OCI-LY7 (cell line): Measurements from ENCODE around the gene NDUFAF2. TPM values are rescaled to one million over a fixed set of nuclear protein-coding genes. Genes with fewer than 3 reads are reported as not detected.

Experiments used
- BruUV-seq: library from RNA; stranded (reverse); fragments of 400-500 nt; replicated peaks from 2 replicates; lab custom pipeline; 2021; lab: Mats Ljungman, UMichigan
- CTCF ChIA-PET: fragments of 300-600 bp; sonication (Branson Sonifier 250); formaldehyde crosslinking; loops from one replicate; lab custom pipeline; 2022; ENCODE audit warnings: antibody characterized with exemption; ENCODE audit not compliant: unreplicated experiment; lab: Charles Lee
- POLR2A ChIA-PET: fragments of 300-600 bp; sonication (Branson Sonifier 250); formaldehyde crosslinking; loops from one replicate; lab custom pipeline; 2022; ENCODE audit warnings: antibody characterized with exemption; lab: Charles Lee
- DNase-seq: peaks from one replicate; pipeline ENCODE4 v3.0.0-alpha.2; 2015; ENCODE audit warnings: low spot score
- H2AFZ ChIP-seq: fragments of 200-600 bp; sonication (generic), shearing (Covaris generic); 2 replicates; pipeline ENCODE4 v1.6.1; 2014; ENCODE audit warnings: mild to moderate bottlenecking, antibody characterized with exemption, low read length, moderate library complexity
- H3K27ac ChIP-seq: fragments of 200-600 bp; sonication (generic); 2 replicates; pipeline ENCODE4 v1.5.1; 2014; ENCODE audit warnings: mixed run types, low read depth, mild to moderate bottlenecking, moderate library complexity, low read length, inconsistent platforms; ENCODE audit not compliant: poor library complexity, severe bottlenecking
- H3K36me3 ChIP-seq: fragments of 200-600 bp; sonication (generic); 2 replicates; pipeline ENCODE4 v1.6.1; 2014; ENCODE audit warnings: mild to moderate bottlenecking, antibody characterized with exemption, low read length, moderate library complexity, mixed read lengths; ENCODE audit not compliant: insufficient read depth
- H3K4me1 ChIP-seq: fragments of 200-600 bp; sonication (generic); 2 replicates; pipeline ENCODE4 v1.5.1; 2014; ENCODE audit warnings: mild to moderate bottlenecking, low read length; ENCODE audit not compliant: insufficient read depth, poor library complexity, severe bottlenecking
- H3K4me2 ChIP-seq: fragments of 200-600 bp; sonication (generic); 2 replicates; pipeline ENCODE4 v1.6.1; 2014; ENCODE audit warnings: mild to moderate bottlenecking, low read length
- H3K4me3 ChIP-seq: fragments of 200-600 bp; sonication (generic); 2 replicates; pipeline ENCODE4 v1.5.1; 2014; ENCODE audit warnings: mild to moderate bottlenecking, low read depth, low read length; ENCODE audit not compliant: poor library complexity, severe bottlenecking
- H3K79me2 ChIP-seq: fragments of 200-600 bp; sonication (generic); 2 replicates; pipeline ENCODE4 v1.6.1; 2016; ENCODE audit warnings: low read depth, mild to moderate bottlenecking, low read length, moderate library complexity, mixed read lengths; ENCODE audit not compliant: insufficient read depth
- H3K9me2 ChIP-seq: fragments of 200-600 bp; sonication (generic); 2 replicates; pipeline ENCODE4 v1.6.1; 2016; ENCODE audit warnings: mild to moderate bottlenecking, low read length, mixed read lengths; ENCODE audit not compliant: insufficient read depth
- H3K9me3 ChIP-seq: fragments of 200-600 bp; sonication (generic); 2 replicates; pipeline ENCODE4 v1.6.1; 2014; ENCODE audit warnings: mild to moderate bottlenecking, mixed run types, low read length, mixed read lengths
- H4K20me1 ChIP-seq: fragments of 200-600 bp; sonication (generic); 2 replicates; pipeline ENCODE4 v1.6.1; 2014; ENCODE audit warnings: mild to moderate bottlenecking, antibody characterized with exemption, low read length, moderate library complexity, mixed read lengths; ENCODE audit not compliant: insufficient read depth
- CTCF ChIP-seq: fragments of 200-600 bp; sonication (generic); conservative IDR thresholded peaks from 2 replicates; pipeline ENCODE4 v1.5.1; 2014; ENCODE audit warnings: mild to moderate bottlenecking, antibody characterized with exemption, low read length, moderate library complexity, mixed read lengths
- EZH2phosphoT487 ChIP-seq: fragments of 200-600 bp; sonication (generic); IDR thresholded peaks from 2 replicates; pipeline ENCODE4 v1.6.1; 2018; ENCODE audit warnings: low read depth, borderline replicate concordance, mild to moderate bottlenecking, mixed run types, antibody characterized with exemption, low read length, moderate library complexity, mixed read lengths
- intact Hi-C: fragments of 100-400 bp; cut with micrococcal nuclease; formaldehyde crosslinking; loops from one replicate; pipeline ENCODE4 v1.10.0; 2022; ENCODE audit not compliant: unreplicated experiment
- total RNA-seq, 2 experiments: library from RNA; depleted of rRNA in 1 of 2; stranded (reverse); fragments of >200 nt in 1 of 2; shearing (Covaris generic) in 1 of 2; gene quantifications; 2 replicates each; pipeline ENCODE4 v1.2.3, GENCODE V29; 2014 to 2022

Gene NDUFAF2
- total RNA-seq, 2 experiments from 2014 or later, result 20.8 to 36.8 TPM

GRCh38 chr5:61132559-61132958 lies 187.6 kb downstream of the NDUFAF2 start:
- Histone ChIP-seq H2AFZ (no peak overlapping the region), H3K79me2 (no peaks in the 10 kb centered on the region), H3K36me3 (no peaks in the 10 kb centered on the region), H3K9me3 (no peaks in the 10 kb centered on the region), H3K4me3 (no peak overlapping the region), H4K20me1 (no peaks in the 10 kb centered on the region), H3K9me2 (no peaks in the 10 kb centered on the region), H3K4me2 (no peak overlapping the region), H3K4me1 (no peaks in the 10 kb centered on the region), H3K27ac (no peak overlapping the region)
- no peak for TF ChIP-seq CTCF
- no peak for TF ChIP-seq EZH2phosphoT487
- no TSS peak for BruUV-seq
- ChIA-PET POLR2A (no interaction called here), CTCF (no interaction called here)
- intact Hi-C loops, result no loop called here
- no peak for DNase-seq

GRCh38 chr5:61137835-61138234 lies 192.8 kb downstream of the NDUFAF2 start:
- no peaks in the 10 kb centered on the region for H4K20me1 ChIP-seq
- BruUV-seq, result no TSS peak

More at GRCh38 chr5:61137835-61138234, 192.8 kb downstream of the NDUFAF2 start:
- Histone ChIP-seq H3K9me2 (no peaks in the 10 kb centered on the region), H3K27ac (no peak overlapping the region), H3K4me3 (no peak overlapping the region), H3K36me3 (no peaks in the 10 kb centered on the region), H3K9me3 (no peaks in the 10 kb centered on the region), H3K79me2 (no peaks in the 10 kb centered on the region), H2AFZ (no peak overlapping the region), H3K4me2 (no peak overlapping the region), H3K4me1 (no peaks in the 10 kb centered on the region)
- CTCF ChIA-PET, result no interaction called here
- TF ChIP-seq EZH2phosphoT487, result no peak
- no peak for TF ChIP-seq CTCF
- POLR2A ChIA-PET, result interaction anchor here (1.5 kb wide), 1 partner anchor 19 kb away, joined by 3 read pairs; no protein-coding TSS in a partner anchor
- intact Hi-C loops, result no loop called here
- no peak for DNase-seq
